ENCODE data around the gene ZBTB4.

Gene ZBTB4

GRCh38 chr17:7438656-7439460 is 40.6 kb downstream of the ZBTB4 start:
- no peak overlapping the region for H3K14ac ChIP-seq (ENCODE audit: low read length)
- H3K4me2 ChIP-seq (ENCODE audit: insufficient read depth, low read length, poor library complexity, severe bottlenecking), result peak overlapping the region; percentile 97
- H3K27me3 ChIP-seq (ENCODE audit: control insufficient read depth in 3 of 3, insufficient read depth in 3 of 3, low read depth in 1 of 3, low read length in 3 of 3), result peaks cover 29 to 49% (median 42%) of the 10 kb centered on the region in 3 experiments
- no peaks in the 10 kb centered on the region for H3K36me3 ChIP-seq (replicated peaks in 1 of 2; ENCODE audit: control insufficient read depth in 2 of 2, insufficient read depth in 2 of 2, low read length in 2 of 2)
- H3K18ac ChIP-seq (ENCODE audit: low read length), result peak overlapping the region; percentile 95
- H3K4me1 ChIP-seq (ENCODE audit: control insufficient read depth in 2 of 2, insufficient read depth in 1 of 2, low read depth in 1 of 2, low read length in 2 of 2), result peaks cover 25 to 29% of the 10 kb centered on the region in 2 donors
- H2BK5ac ChIP-seq (ENCODE audit: low read length), result no peak overlapping the region
- no peak overlapping the region for H2BK120ac ChIP-seq (ENCODE audit: low read depth, low read length)
- peak overlapping the region; percentile 96 for H2AFZ ChIP-seq (ENCODE audit: low read length)
- no peak overlapping the region for H3K27ac ChIP-seq (replicated peaks; ENCODE audit: low read length)
- WGBS, 2 donors (ENCODE audit: extremely low coverage in 2 of 2, insufficient read length in 2 of 2, insufficient replicate concordance in 1 of 2), result no CpG with 5 or more reads among the region's 11 CpGs
- H3K79me1 ChIP-seq (ENCODE audit: low read depth, low read length), result no peaks in the 10 kb centered on the region
- peak overlapping the region; percentile 75 to 96 for H3K4me3 ChIP-seq (ENCODE audit: low read length in 2 of 2)
- H3K4ac ChIP-seq (ENCODE audit: low read length), result no peak overlapping the region
- DNase-seq (ENCODE audit: low spot score), result no peak
- H2BK12ac ChIP-seq (ENCODE audit: low read length), result no peak overlapping the region
- H3K9me3 ChIP-seq (replicated peaks in 1 of 2; ENCODE audit: control insufficient read depth in 2 of 2, insufficient read depth in 1 of 2, low read depth in 1 of 2, low read length in 2 of 2), result peaks cover 0 to 4% of the 10 kb centered on the region in 2 donors
- peak overlapping the region; percentile 89 for H2AK5ac ChIP-seq (ENCODE audit: low read depth, low read length)
- peak overlapping the region; percentile 89 for H3K23ac ChIP-seq (ENCODE audit: low read depth, low read length, poor library complexity)
- peak overlapping the region; percentile 95 for H2BK15ac ChIP-seq (ENCODE audit: low read length)
- no peak overlapping the region for H3K9ac ChIP-seq (ENCODE audit: low read depth, low read length, poor library complexity)
- H4K91ac ChIP-seq (ENCODE audit: low read depth, low read length, poor library complexity), result no peak overlapping the region
- no peak overlapping the region for H4K8ac ChIP-seq (ENCODE audit: low read depth, low read length)

- H3K36me3 ChIP-seq (replicated peaks in 1 of 2; ENCODE audit: control insufficient read depth in 2 of 2, insufficient read depth in 2 of 2, low read length in 2 of 2), result no peaks in the 10 kb centered on the region
- H3K27me3 ChIP-seq (ENCODE audit: control insufficient read depth in 3 of 3, insufficient read depth in 3 of 3, low read depth in 1 of 3, low read length in 3 of 3), result peaks cover 29 to 47% (median 38%) of the 10 kb centered on the region in 3 experiments
- H3K4ac ChIP-seq (ENCODE audit: low read length), result no peak overlapping the region
- H2AFZ ChIP-seq (ENCODE audit: low read length), result peak overlapping the region; percentile 96
- peak overlapping the region; percentile 93 for H3K4me2 ChIP-seq (ENCODE audit: insufficient read depth, low read length, poor library complexity, severe bottlenecking)
- H4K8ac ChIP-seq (ENCODE audit: low read depth, low read length), result no peak overlapping the region
- H2BK12ac ChIP-seq (ENCODE audit: low read length), result no peak overlapping the region
- H3K14ac ChIP-seq (ENCODE audit: low read length), result peak overlapping the region; percentile 99
- peak overlapping the region; percentile 19 for H2AK5ac ChIP-seq (ENCODE audit: low read depth, low read length)
- peak overlapping the region; percentile 89 for H3K23ac ChIP-seq (ENCODE audit: low read depth, low read length, poor library complexity)
- H4K91ac ChIP-seq (ENCODE audit: low read depth, low read length, poor library complexity), result no peak overlapping the region
- H3K27ac ChIP-seq (replicated peaks; ENCODE audit: low read length), result no peak overlapping the region
- H3K79me1 ChIP-seq (ENCODE audit: low read depth, low read length), result no peaks in the 10 kb centered on the region
- DNase-seq (ENCODE audit: low spot score), result peak; percentile 58
- no peak overlapping the region for H2BK5ac ChIP-seq (ENCODE audit: low read length)
- WGBS, 2 donors (ENCODE audit: extremely low coverage in 2 of 2, insufficient read length in 2 of 2, insufficient replicate concordance in 1 of 2), result no CpG with 5 or more reads among the region's 48 CpGs
- peaks cover 0 to 4% of the 10 kb centered on the region in 2 donors for H3K9me3 ChIP-seq (replicated peaks in 1 of 2; ENCODE audit: control insufficient read depth in 2 of 2, insufficient read depth in 1 of 2, low read depth in 1 of 2, low read length in 2 of 2)
- H2BK15ac ChIP-seq (ENCODE audit: low read length), result peak overlapping the region; percentile 95
- peak overlapping the region; percentile 95 for H3K18ac ChIP-seq (ENCODE audit: low read length)
- H3K4me1 ChIP-seq (ENCODE audit: control insufficient read depth in 2 of 2, insufficient read depth in 1 of 2, low read depth in 1 of 2, low read length in 2 of 2), result peaks cover 25 to 29% of the 10 kb centered on the region in 2 donors
- peak overlapping the region; percentile 45 to 75 for H3K4me3 ChIP-seq (ENCODE audit: low read length in 2 of 2)
- H3K9ac ChIP-seq (ENCODE audit: low read depth, low read length, poor library complexity), result peak overlapping the region; percentile 84
- H2BK120ac ChIP-seq (ENCODE audit: low read depth, low read length), result no peak overlapping the region
These were observed 41.3 kb downstream of the ZBTB4 start for GRCh38 chr17:7437950-7438614.

DNA sequence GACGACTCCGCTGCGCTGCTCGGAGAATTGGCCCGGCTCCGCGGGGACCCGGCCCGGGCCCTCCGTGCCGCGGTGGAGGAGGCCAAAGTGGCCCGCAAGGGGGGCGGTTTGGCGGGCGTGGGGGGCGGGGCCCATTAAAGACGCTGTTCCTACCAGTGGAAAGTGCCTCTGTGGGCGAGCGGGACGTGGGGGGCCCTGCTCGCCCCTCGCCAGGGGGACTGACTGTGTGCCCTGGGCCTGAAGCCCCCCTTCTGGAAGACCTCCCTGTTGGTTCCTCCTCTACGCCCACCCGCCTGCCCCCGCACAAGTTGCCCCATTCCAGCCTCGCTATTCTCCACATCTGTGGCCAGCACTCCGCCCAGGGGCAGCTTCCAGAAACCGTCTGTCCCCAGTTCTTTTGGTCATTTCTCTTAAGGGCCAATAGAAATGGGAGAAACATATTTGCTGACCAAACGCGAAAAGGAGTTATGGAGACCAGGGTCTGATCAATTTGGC is 42.0 kb downstream of the ZBTB4 start:
- H2BK15ac ChIP-seq (ENCODE audit: low read length), result peak overlapping the region; percentile 95
- H3K9ac ChIP-seq (ENCODE audit: low read depth, low read length, poor library complexity), result peak overlapping the region; percentile 80
- H3K4me2 ChIP-seq (ENCODE audit: insufficient read depth, low read length, poor library complexity, severe bottlenecking), result peak overlapping the region; percentile 93
- H2BK12ac ChIP-seq (ENCODE audit: low read length), result no peak overlapping the region
- no peak overlapping the region for H4K8ac ChIP-seq (ENCODE audit: low read depth, low read length)
- H3K79me1 ChIP-seq (ENCODE audit: low read depth, low read length), result no peaks in the 10 kb centered on the region
- H2BK120ac ChIP-seq (ENCODE audit: low read depth, low read length), result no peak overlapping the region
- H3K4me3 ChIP-seq (ENCODE audit: low read length in 2 of 2), result peak overlapping the region; percentile 45 to 72
- no peak overlapping the region for H4K91ac ChIP-seq (ENCODE audit: low read depth, low read length, poor library complexity)
- H3K14ac ChIP-seq (ENCODE audit: low read length), result peak overlapping the region; percentile 21
- H3K27me3 ChIP-seq (ENCODE audit: control insufficient read depth in 3 of 3, insufficient read depth in 3 of 3, low read depth in 1 of 3, low read length in 3 of 3), result peaks cover 29 to 45% (median 38%) of the 10 kb centered on the region in 3 experiments
- H3K9me3 ChIP-seq (replicated peaks in 1 of 2; ENCODE audit: control insufficient read depth in 2 of 2, insufficient read depth in 1 of 2, low read depth in 1 of 2, low read length in 2 of 2), result peaks cover 0 to 4% of the 10 kb centered on the region in 2 donors
- peak overlapping the region; percentile 39 for H2BK5ac ChIP-seq (ENCODE audit: low read length)
- DNase-seq (ENCODE audit: low spot score), result no peak
- H3K23ac ChIP-seq (ENCODE audit: low read depth, low read length, poor library complexity), result peak overlapping the region; percentile 27
- no peaks in the 10 kb centered on the region for H3K36me3 ChIP-seq (replicated peaks in 1 of 2; ENCODE audit: control insufficient read depth in 2 of 2, insufficient read depth in 2 of 2, low read length in 2 of 2)
- no peak overlapping the region for H2AK5ac ChIP-seq (ENCODE audit: low read depth, low read length)
- no peak overlapping the region for H3K4ac ChIP-seq (ENCODE audit: low read length)
- WGBS, 2 donors (ENCODE audit: extremely low coverage in 2 of 2, insufficient read length in 2 of 2, insufficient replicate concordance in 1 of 2), result no CpG with 5 or more reads among the region's 31 CpGs
- H2AFZ ChIP-seq (ENCODE audit: low read length), result peak overlapping the region; percentile 96
- H3K18ac ChIP-seq (ENCODE audit: low read length), result peak overlapping the region; percentile 95
- no peak overlapping the region for H3K27ac ChIP-seq (replicated peaks; ENCODE audit: low read length)
- peaks cover 25 to 29% of the 10 kb centered on the region in 2 donors for H3K4me1 ChIP-seq (ENCODE audit: control insufficient read depth in 2 of 2, insufficient read depth in 1 of 2, low read depth in 1 of 2, low read length in 2 of 2)
